Thyroid gland (tissue), 4 donors: Measurements from ENCODE around the gene RNASEH1. TPM values are rescaled to one million over a fixed set of nuclear protein-coding genes. Genes with fewer than 3 reads are reported as not detected.
A peak's percentile ranks its signal among the peaks of the same experiment; 100 is the strongest.

Source experiments
- DNase-seq, 2 donors: peaks; one replicate each; pipeline ENCODE4 v3.0.0-alpha.2; 2019
- H3K27ac ChIP-seq, 3 donors: fragments of 200-600 bp; sonication (generic); 1 replicate in 2 of 3; 2 replicates in 1 of 3; pipeline ENCODE4 v1.5.1; 2016 to 2019; ENCODE audit warnings: mild to moderate bottlenecking in 1 of 3, moderate library complexity in 1 of 3
- H3K27me3 ChIP-seq: fragments of 200-600 bp; sonication (generic); one replicate; pipeline ENCODE4 v1.5.1; 2019
- H3K36me3 ChIP-seq, 2 donors: fragments of 200-600 bp; sonication (generic); one replicate each; pipeline ENCODE4 v1.5.1; 2016 to 2019
- H3K4me1 ChIP-seq, 2 donors: fragments of 200-600 bp; sonication (generic); one replicate each; pipeline ENCODE4 v1.5.1; 2017 to 2019
- H3K4me3 ChIP-seq, 3 donors: fragments of 200-600 bp; sonication (generic); replicated peaks in 1 of 3; 1 replicate in 2 of 3; 2 replicates in 1 of 3; pipeline ENCODE4 v1.5.1; 2016; ENCODE audit warnings: mild to moderate bottlenecking in 1 of 3
- H3K9me3 ChIP-seq: fragments of 200-600 bp; sonication (generic); one replicate; pipeline ENCODE4 v1.5.1; 2017
- CTCF ChIP-seq, 6 experiments: fragments of 200-600 bp in 3 of 6; fragments of 450-650 bp in 3 of 6; sonication (generic) in 3 of 6; IDR thresholded peaks; one replicate each; pipeline ENCODE4 v1.5.1; 2016 to 2019; ENCODE audit warnings: antibody characterized with exemption in 6 of 6, mild to moderate bottlenecking in 2 of 6, inconsistent platforms in 1 of 6, moderate library complexity in 1 of 6
- POLR2A ChIP-seq, 2 donors: fragments of 450-650 bp; IDR thresholded peaks; one replicate each; pipeline ENCODE4 v1.6.1; 2017; ENCODE audit warnings: antibody characterized with exemption in 2 of 2, mild to moderate bottlenecking in 2 of 2, moderate library complexity in 1 of 2
- WGBS, 2 donors: methylation state at CpG; one replicate each; pipeline ENCODE4 v1.1.5; 2017; 5-methylcytosine and 5-hydroxymethylcytosine counted together
- intact Hi-C: fragments of 100-400 bp; cut with DNase I; formaldehyde crosslinking; loops from one replicate; pipeline ENCODE4 v1.15.1; 2023
- total RNA-seq, 4 donors: library from RNA; depleted of rRNA; stranded (reverse); fragments of >200 nt; gene quantifications; one replicate each; pipeline ENCODE4 v1.2.3, GENCODE V29; 2016

RNASEH1 gene
- total RNA-seq, 4 donors from 2014 or later = 13.3 to 23.1 (median 19.2) TPM

GRCh38 chr2:3587432-3587831 is 29.3 kb upstream of the RNASEH1 start:
- 88 to 90% methylated on average over 6 of the region's 6 CpGs for WGBS, 2 donors
- intact Hi-C loops = no loop called here
- H3K27ac ChIP-seq = no peak overlapping the region

GRCh38 chr2:3587021-3587420 is 28.9 kb upstream of the RNASEH1 start:
- intact Hi-C loops = no loop called here
- H3K36me3 ChIP-seq = peaks cover under 1 to 2% of the 10 kb centered on the region in 2 donors
- DNase-seq = no peak
- H3K9me3 ChIP-seq = no peaks in the 10 kb centered on the region
- H3K27ac ChIP-seq = no peak overlapping the region
- TF ChIP-seq POLR2A (IDR thresholded peaks at IDR 0.05) (no peak), CTCF (IDR thresholded peaks at IDR 0.05) (no peak)
- peaks cover 0 to 4% of the 10 kb centered on the region in 2 donors for H3K4me1 ChIP-seq
- H3K4me3 ChIP-seq = no peak overlapping the region
- WGBS, 2 donors = 86 to 89% methylated on average over 5 of the region's 5 CpGs
- no peaks in the 10 kb centered on the region for H3K27me3 ChIP-seq

More at GRCh38 chr2:3587432-3587831, 29.3 kb upstream of the RNASEH1 start:
- H3K4me1 ChIP-seq = peaks cover 0 to 4% of the 10 kb centered on the region in 2 donors
- H3K36me3 ChIP-seq = no peaks in the 10 kb centered on the region
- H3K4me3 ChIP-seq = no peak overlapping the region
- DNase-seq = no peak
- TF ChIP-seq POLR2A (IDR thresholded peaks at IDR 0.05) = no peak
- no peak for TF ChIP-seq CTCF (IDR thresholded peaks at IDR 0.05)
- H3K9me3 ChIP-seq = no peaks in the 10 kb centered on the region
- H3K27me3 ChIP-seq = no peaks in the 10 kb centered on the region

- WGBS, 2 donors = 88 to 90% methylated on average over 16 of the region's 16 CpGs
- Histone ChIP-seq H3K4me3 (no peak overlapping the region), H3K4me1 (peaks cover 0 to 4% of the 10 kb centered on the region in 2 donors), H3K36me3 (peaks cover 8 to 10% of the 10 kb centered on the region in 2 donors), H3K27ac (peak overlapping the region in 2 of 3 donors; percentile 65 to 66), H3K9me3 (no peaks in the 10 kb centered on the region), H3K27me3 (no peaks in the 10 kb centered on the region)
- intact Hi-C loops = no loop called here
- TF ChIP-seq CTCF (IDR thresholded peaks at IDR 0.05) (no peak), POLR2A (IDR thresholded peaks at IDR 0.05) (no peak)
- no peak for DNase-seq
These were observed 28.1 kb upstream of the RNASEH1 start for GRCh38 chr2:3586220-3586619.

GRCh38 chr2:3585261-3586109 is 27.4 kb upstream of the RNASEH1 start:
- Histone ChIP-seq H3K36me3 (peaks cover 16 to 17% of the 10 kb centered on the region in 2 donors), H3K4me1 (peaks cover 0 to 4% of the 10 kb centered on the region in 2 donors), H3K27ac (peak overlapping the region; percentile 65 to 66 (median 66)), H3K9me3 (no peaks in the 10 kb centered on the region), H3K27me3 (no peaks in the 10 kb centered on the region), H3K4me3 (no peak overlapping the region)
- peak in 1 of 2 donors; percentile 11 for DNase-seq
- WGBS, 2 donors = 68 to 70% methylated on average over 18 to 19 of the region's 29 CpGs
- intact Hi-C loops = no loop called here
- TF ChIP-seq POLR2A (IDR thresholded peaks at IDR 0.05) = no peak
- TF ChIP-seq CTCF (IDR thresholded peaks at IDR 0.05) = no peak

- intact Hi-C loops = no loop called here
- DNase-seq = no peak
- Histone ChIP-seq H3K4me1 (peaks cover 0 to 4% of the 10 kb centered on the region in 2 donors), H3K27ac (peak overlapping the region; percentile 65 to 66 (median 66)), H3K27me3 (no peaks in the 10 kb centered on the region), H3K4me3 (no peak overlapping the region), H3K36me3 (peaks cover 23 to 25% of the 10 kb centered on the region in 2 donors), H3K9me3 (no peaks in the 10 kb centered on the region)
- WGBS, 2 donors = 43 to 50% methylated on average over 4 of the region's 4 CpGs
- no peak for TF ChIP-seq CTCF (IDR thresholded peaks at IDR 0.05)
- no peak for TF ChIP-seq POLR2A (IDR thresholded peaks at IDR 0.05)
These were observed 26.6 kb upstream of the RNASEH1 start for GRCh38 chr2:3584608-3585260.
